Liver (tissue), 9 donors: ENCODE data around the gene ICAM5. TPM values are rescaled to one million over a fixed set of nuclear protein-coding genes. Genes with fewer than 3 reads are reported as not detected.

Source experiments
- DNase-seq: peaks from one replicate; pipeline ENCODE4 v3.0.0-alpha.2; 2017; ENCODE audit warnings: low spot score
- H3K27ac ChIP-seq, 2 donors: one replicate each; pipeline ENCODE4 v1.7.0; 2013; ENCODE audit warnings: inconsistent platforms in 2 of 2, low read length in 2 of 2, control low read depth in 1 of 2, low read depth in 1 of 2, mild to moderate bottlenecking in 1 of 2
- H3K27me3 ChIP-seq, 4 donors: one replicate each; pipeline versions ENCODE4 v1.6.1 to v1.7.0; 2013; ENCODE audit warnings: low read length in 3 of 4, inconsistent platforms in 1 of 4, mild to moderate bottlenecking in 1 of 4, moderate library complexity in 1 of 4; ENCODE audit not compliant: control insufficient read depth in 4 of 4, insufficient read depth in 4 of 4
- H3K36me3 ChIP-seq, 4 donors: one replicate each; pipeline versions ENCODE4 v1.6.1 to v1.7.0; 2013; ENCODE audit warnings: low read length in 3 of 4, mild to moderate bottlenecking in 3 of 4, low read depth in 1 of 4, moderate library complexity in 1 of 4; ENCODE audit not compliant: control insufficient read depth in 4 of 4, insufficient read depth in 3 of 4
- H3K4me1 ChIP-seq, 4 donors: one replicate each; pipeline versions ENCODE4 v1.6.1 to v1.7.0; 2013; ENCODE audit warnings: low read length in 3 of 4, mild to moderate bottlenecking in 3 of 4, moderate library complexity in 1 of 4; ENCODE audit not compliant: control insufficient read depth in 4 of 4, insufficient read depth in 4 of 4
- H3K4me3 ChIP-seq, 3 donors: one replicate each; pipeline versions ENCODE4 v1.6.1 to v1.7.0; 2013; ENCODE audit warnings: low read length in 3 of 3, control low read depth in 1 of 3, low read depth in 1 of 3, mild to moderate bottlenecking in 1 of 3
- H3K9ac ChIP-seq, 2 donors: one replicate each; pipeline ENCODE4 v1.7.0; 2013; ENCODE audit warnings: low read length in 2 of 2, mild to moderate bottlenecking in 2 of 2, moderate library complexity in 2 of 2, control low read depth in 1 of 2, low read depth in 1 of 2
- H3K9me3 ChIP-seq, 4 donors: one replicate each; pipeline versions ENCODE4 v1.6.1 to v1.7.0; 2013; ENCODE audit warnings: low read length in 3 of 4; ENCODE audit not compliant: control insufficient read depth in 4 of 4
- ATF3 ChIP-seq: IDR thresholded peaks from 2 replicates; pipeline ENCODE4 v1.6.1; 2016; ENCODE audit warnings: antibody characterized with exemption
- CTCF ChIP-seq: fragments of 150-350 bp; IDR thresholded peaks from 2 replicates; pipeline ENCODE4 v1.5.1; 2017; ENCODE audit warnings: improper control_type of control experiment, low read depth, low read length; ENCODE audit not compliant: missing input control
- EGR1 ChIP-seq, 2 donors: IDR thresholded peaks; 2 replicates each; pipeline ENCODE4 v1.6.1; 2016 to 2018; ENCODE audit warnings: antibody characterized with exemption in 2 of 2, low read depth in 2 of 2
- FOXA1 ChIP-seq: IDR thresholded peaks from 2 replicates; pipeline ENCODE4 v1.6.1; 2016; ENCODE audit warnings: antibody characterized with exemption
- FOXA2 ChIP-seq: IDR thresholded peaks from 2 replicates; pipeline ENCODE4 v1.6.1; 2016; ENCODE audit warnings: antibody characterized with exemption
- GABPA ChIP-seq, 2 donors: IDR thresholded peaks in 1 of 2; conservative IDR thresholded peaks in 1 of 2; 2 replicates each; pipeline ENCODE4 v1.6.1; 2016; ENCODE audit warnings: antibody characterized with exemption in 2 of 2, mild to moderate bottlenecking in 1 of 2, moderate library complexity in 1 of 2
- HNF4A ChIP-seq, 2 donors: conservative IDR thresholded peaks; 2 replicates each; pipeline ENCODE4 v1.6.1; 2016; ENCODE audit warnings: antibody characterized with exemption in 2 of 2, mild to moderate bottlenecking in 2 of 2
- HNF4G ChIP-seq: IDR thresholded peaks from 2 replicates; pipeline ENCODE4 v1.6.1; 2016; ENCODE audit warnings: antibody characterized with exemption
- JUND ChIP-seq, 2 donors: IDR thresholded peaks; 2 replicates each; pipeline ENCODE4 v1.6.1; 2016; ENCODE audit warnings: antibody characterized with exemption in 2 of 2
- MAX ChIP-seq: IDR thresholded peaks from 2 replicates; pipeline ENCODE4 v1.6.1; 2016; ENCODE audit warnings: antibody characterized with exemption
- NR2F2 ChIP-seq: IDR thresholded peaks from 2 replicates; pipeline ENCODE4 v1.6.1; 2016; ENCODE audit warnings: antibody characterized with exemption
- RAD21 ChIP-seq, 2 donors: IDR thresholded peaks; 2 replicates each; pipeline ENCODE4 v1.6.1; 2016; ENCODE audit warnings: antibody characterized with exemption in 2 of 2, mild to moderate bottlenecking in 2 of 2
- REST ChIP-seq: IDR thresholded peaks from 2 replicates; pipeline ENCODE4 v1.6.1; 2016; ENCODE audit warnings: antibody characterized with exemption, mild to moderate bottlenecking
- RXRA ChIP-seq, 2 donors: IDR thresholded peaks; 2 replicates each; pipeline ENCODE4 v1.6.1; 2017 to 2018; ENCODE audit warnings: antibody characterized with exemption in 2 of 2, mild to moderate bottlenecking in 1 of 2
- SP1 ChIP-seq: IDR thresholded peaks from 2 replicates; pipeline ENCODE4 v1.6.1; 2018; ENCODE audit warnings: antibody characterized with exemption, mild to moderate bottlenecking
- TAF1 ChIP-seq: conservative IDR thresholded peaks from 2 replicates; pipeline ENCODE4 v1.6.1; 2016; ENCODE audit warnings: antibody characterized with exemption, mild to moderate bottlenecking
- YY1 ChIP-seq: IDR thresholded peaks from 2 replicates; pipeline ENCODE4 v1.6.1; 2016; ENCODE audit warnings: antibody characterized with exemption, mild to moderate bottlenecking
- ZBTB33 ChIP-seq: IDR thresholded peaks from 2 replicates; pipeline ENCODE4 v1.6.1; 2016; ENCODE audit warnings: antibody characterized with exemption
- WGBS: extraction: QIAGEN DNeasy Blood & Tissue Kit; methylation state at CpG from one replicate; pipeline ENCODE4 v1.1.7; 2013; 5-methylcytosine and 5-hydroxymethylcytosine counted together
- polyA plus RNA-seq, 2 donors: library from polyadenylated mRNA; stranded (reverse) in 1 of 2; unstranded in 1 of 2; fragments of 200-250 nt in 1 of 2; fragments of >200 nt in 1 of 2; fragmentation: Nextera tagmentation in 1 of 2; extraction: Ambion mirVana in 1 of 2; gene quantifications; one replicate each; pipeline versions ENCODE4 v1.2.1 to v1.2.3, GENCODE V29; 2013 to 2015
- total RNA-seq, 2 donors: library from RNA; depleted of rRNA; stranded (reverse); fragments of >200 nt; gene quantifications; one replicate each; pipeline ENCODE4 v1.2.3, GENCODE V29; 2014
- donor health status: healthy.
- donor health status: healthy.
- donor health status: healthy.
- donor health status: healthy.
- donor health status: healthy.

Gene ICAM5
- total and polyA plus RNA-seq, 4 donors: 0.02 to 2.5 (median 1.0) TPM; not detected in 1

- no peak for TF ChIP-seq EGR1 (IDR thresholded peaks at IDR 0.05; ENCODE audit: low read depth in 2 of 2)
- no peak for TF ChIP-seq FOXA1
- TF ChIP-seq HNF4G: no peak
- no peak for TF ChIP-seq RAD21 (IDR thresholded peaks at IDR 0.05)
- TF ChIP-seq FOXA2: no peak
- no peak for TF ChIP-seq MAX
- no peak for TF ChIP-seq YY1
- no peak for TF ChIP-seq GABPA (IDR thresholded peaks at IDR 0.05 in 1 of 2, conservative IDR thresholded peaks at IDR 0.05 in 1 of 2)
- no peak for TF ChIP-seq SP1
- TF ChIP-seq REST: no peak
- TF ChIP-seq HNF4A (conservative IDR thresholded peaks at IDR 0.05): no peak
- no peak for TF ChIP-seq ZBTB33
- TF ChIP-seq TAF1: no peak
- TF ChIP-seq ATF3: no peak
- TF ChIP-seq JUND (IDR thresholded peaks at IDR 0.05): no peak
- no peak for TF ChIP-seq NR2F2
- no peak for TF ChIP-seq CTCF
- no peak for TF ChIP-seq RXRA (IDR thresholded peaks at IDR 0.05)
- no peak overlapping the region for H3K4me3 ChIP-seq
Measured at GRCh38 chr19:10343495-10343894, 53.7 kb downstream of the ICAM5 start.

More at GRCh38 chr19:10343495-10343894, 53.7 kb downstream of the ICAM5 start:
- Histone ChIP-seq H3K9me3 (no peaks in the 10 kb centered on the region), H3K4me1 (peaks cover 0 to 7% (median 2%) of the 10 kb centered on the region in 4 donors), H3K27me3 (no peaks in the 10 kb centered on the region), H3K27ac (no peak overlapping the region), H3K36me3 (no peaks in the 10 kb centered on the region), H3K9ac (no peak overlapping the region)
- 83% methylated on average over 2 of the region's 2 CpGs for WGBS
- DNase-seq: no peak
